Measurements from ENCODE around the gene INTS11. TPM values are rescaled to one million over a fixed set of nuclear protein-coding genes. Genes with fewer than 3 reads are reported as not detected.

Gene INTS11
- polyA plus RNA-seq, 3 donors, result 46.2 to 154 (median 49.6) TPM

GRCh38 chr1:1290238-1290731 lies 34.2 kb downstream of the INTS11 start:
- DNase-seq, result peak in 2 of 3 donors; percentile 40 to 51
- no peaks in the 10 kb centered on the region for H3K4me1 Mint-ChIP-seq
- H3K27me3 Mint-ChIP-seq (ENCODE audit: low read depth in 3 of 3), result peaks cover 0 to 1% (median 0%) of the 10 kb centered on the region in 3 donors
- no peak overlapping the region for H3K27ac Mint-ChIP-seq
- Histone ChIP-seq H3K27ac (ENCODE audit: low read depth in 1 of 2, low read length in 2 of 2) (no peak overlapping the region), H3K9me3 (replicated peaks in 1 of 2; ENCODE audit: control insufficient read depth in 1 of 2, insufficient read depth in 1 of 2, low read length in 2 of 2) (no peaks in the 10 kb centered on the region), H2AFZ (ENCODE audit: insufficient read depth, low read depth, low read length, poor library complexity, severe bottlenecking) (no peak overlapping the region), H3K4me1 (ENCODE audit: control insufficient read depth in 1 of 2, insufficient read depth in 2 of 2, low read length in 2 of 2) (no peaks in the 10 kb centered on the region), H3K9ac (ENCODE audit: insufficient read depth, low read length, poor library complexity, severe bottlenecking) (no peak overlapping the region), H3K79me2 (ENCODE audit: insufficient read depth, low read length) (no peaks in the 10 kb centered on the region), H3K36me3 (replicated peaks in 1 of 2; ENCODE audit: control insufficient read depth in 1 of 2, insufficient read depth in 2 of 2, low read length in 2 of 2) (peaks cover 7 to 16% of the 10 kb centered on the region in 2 donors), H3K4me2 (replicated peaks; ENCODE audit: extremely low read depth, low read length, poor library complexity, severe bottlenecking) (no peak overlapping the region), H4K20me1 (ENCODE audit: insufficient read depth, low read length) (no peaks in the 10 kb centered on the region), H3K27me3 (ENCODE audit: control insufficient read depth in 2 of 2, insufficient read depth in 2 of 2, low read length in 2 of 2) (no peaks in the 10 kb centered on the region), H3K4me3 (replicated peaks in 1 of 3; ENCODE audit: low read depth in 2 of 3, low read length in 3 of 3) (no peak overlapping the region)
- intact Hi-C loops (cut with micrococcal nuclease), result loop anchor here in 1 of 2 donors (5.0 kb wide), 1 partner anchor 168 kb away; no protein-coding TSS in a partner anchor
- WGBS (ENCODE audit: insufficient coverage), result 61% methylated on average over 12 of the region's 15 CpGs
- H3K4me3 Mint-ChIP-seq, result no peak overlapping the region
- peak; percentile 69 for TF ChIP-seq CTCF (IDR thresholded peaks at IDR 0.05)
- peaks cover 0 to 3% of the 10 kb centered on the region in 2 donors for H3K36me3 Mint-ChIP-seq
- H3K9me3 Mint-ChIP-seq, result peaks cover 0 to 10% (median 0%) of the 10 kb centered on the region in 7 donors

DNA sequence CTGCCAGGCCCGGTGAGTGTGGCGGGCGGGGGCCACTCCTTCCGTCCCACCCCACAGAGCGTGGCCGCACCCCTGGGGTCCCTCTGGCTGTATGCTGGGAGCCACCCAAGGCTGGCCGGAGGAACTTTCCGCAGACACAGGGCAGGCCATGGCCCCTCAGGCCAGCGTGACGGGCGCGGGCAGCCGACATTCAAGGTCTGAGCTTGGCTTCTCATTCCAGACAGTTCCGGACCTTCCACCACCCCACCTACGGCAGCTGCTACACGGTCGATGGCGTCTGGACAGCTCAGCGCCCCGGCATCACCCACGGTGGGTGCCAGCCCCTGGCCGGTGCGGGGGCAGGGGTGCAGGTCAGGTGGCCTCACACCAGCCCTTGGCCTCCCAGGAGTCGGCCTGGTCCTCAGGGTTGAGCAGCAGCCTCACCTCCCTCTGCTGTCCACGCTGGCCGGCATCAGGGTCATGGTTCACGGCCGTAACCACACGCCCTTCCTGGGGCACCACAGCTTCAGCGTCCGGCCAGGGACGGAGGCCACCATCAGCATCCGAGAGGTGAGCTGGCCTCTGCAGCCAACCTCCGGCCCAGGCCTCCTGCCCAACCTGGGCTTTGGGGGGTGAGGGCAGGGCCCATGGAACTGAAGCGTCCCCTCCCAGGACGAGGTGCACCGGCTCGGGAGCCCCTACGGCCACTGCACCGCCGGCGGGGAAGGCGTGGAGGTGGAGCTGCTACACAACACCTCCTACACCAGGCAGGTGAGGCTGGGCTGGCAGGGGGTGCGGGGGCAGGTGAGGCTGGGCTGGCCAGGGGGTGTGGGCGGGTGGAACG lies 37.0 kb downstream of the INTS11 start:
- no peak for DNase-seq
- Mint-ChIP-seq H3K27me3 (ENCODE audit: low read depth in 3 of 3) (peaks cover 0 to 2% (median 0%) of the 10 kb centered on the region in 3 donors), H3K4me3 (no peak overlapping the region), H3K4me1 (no peaks in the 10 kb centered on the region), H3K36me3 (no peaks in the 10 kb centered on the region), H3K9me3 (peaks cover 0 to 8% (median 0%) of the 10 kb centered on the region in 7 donors), H3K27ac (no peak overlapping the region)
- no peaks in the 10 kb centered on the region for H4K20me1 ChIP-seq (ENCODE audit: insufficient read depth, low read length)
- no peaks in the 10 kb centered on the region for H3K4me1 ChIP-seq (ENCODE audit: control insufficient read depth in 1 of 2, insufficient read depth in 2 of 2, low read length in 2 of 2)
- H3K4me2 ChIP-seq (replicated peaks; ENCODE audit: extremely low read depth, low read length, poor library complexity, severe bottlenecking), result no peak overlapping the region
- 93% methylated on average over 33 of the region's 46 CpGs for WGBS (ENCODE audit: insufficient coverage)
- no peaks in the 10 kb centered on the region for H3K27me3 ChIP-seq (ENCODE audit: control insufficient read depth in 2 of 2, insufficient read depth in 2 of 2, low read length in 2 of 2)
- no peak overlapping the region for H2AFZ ChIP-seq (ENCODE audit: insufficient read depth, low read depth, low read length, poor library complexity, severe bottlenecking)
- H3K27ac ChIP-seq (ENCODE audit: low read depth in 1 of 2, low read length in 2 of 2), result no peak overlapping the region
- H3K9ac ChIP-seq (ENCODE audit: insufficient read depth, low read length, poor library complexity, severe bottlenecking), result no peak overlapping the region
- TF ChIP-seq CTCF (IDR thresholded peaks at IDR 0.05), result no peak
- no peaks in the 10 kb centered on the region for H3K9me3 ChIP-seq (replicated peaks in 1 of 2; ENCODE audit: control insufficient read depth in 1 of 2, insufficient read depth in 1 of 2, low read length in 2 of 2)
- intact Hi-C loops (cut with micrococcal nuclease), result no loop called here
- no peaks in the 10 kb centered on the region for H3K79me2 ChIP-seq (ENCODE audit: insufficient read depth, low read length)
- no peaks in the 10 kb centered on the region for H3K36me3 ChIP-seq (replicated peaks in 1 of 2; ENCODE audit: control insufficient read depth in 1 of 2, insufficient read depth in 2 of 2, low read length in 2 of 2)
- H3K4me3 ChIP-seq (replicated peaks in 1 of 3; ENCODE audit: low read depth in 2 of 3, low read length in 3 of 3), result no peak overlapping the region
